GM19324 (cell line): ENCODE measurements around the gene EXOC4.
"Not testable (repeated sequence)": the region's sequence is repeated elsewhere in the genome, so short reads cannot be mapped to it uniquely, and the experiment has no call there.

Experiments
- ATAC-seq: cut with Tn5 transposase; IDR thresholded peaks from one replicate; pipeline ENCODE4 v1.9.1; 2021; ENCODE audit warnings: mild to moderate bottlenecking, moderate library complexity; ENCODE audit not compliant: unreplicated experiment, low FRiP score

Gene EXOC4

GRCh38 chr7:133252858-133253518 is at the start of gene EXOC4:
EXOC4 (plus strand) TSS chr7:133253078.
- ATAC-seq = peak; percentile 98

GRCh38 chr7:133203490-133203889 is 49.4 kb upstream of the EXOC4 start:
- ATAC-seq = no peak

- ATAC-seq = no peak
Observed at GRCh38 chr7:133207687-133208086, 45.2 kb upstream of the EXOC4 start.

- ATAC-seq = not testable (repeated sequence)
Observed at GRCh38 chr7:133210817-133211216, 42.1 kb upstream of the EXOC4 start.

- ATAC-seq = not testable (repeated sequence)
Observed at GRCh38 chr7:133213772-133214171, 39.1 kb upstream of the EXOC4 start.

GRCh38 chr7:133217773-133218172 is 35.1 kb upstream of the EXOC4 start:
- ATAC-seq = no peak

GRCh38 chr7:133230591-133231194 is 22.2 kb upstream of the EXOC4 start:
- ATAC-seq = no peak

GRCh38 chr7:133233142-133233541 is 19.7 kb upstream of the EXOC4 start:
- ATAC-seq = no peak

GRCh38 chr7:133234961-133235875 is 17.7 kb upstream of the EXOC4 start:
- ATAC-seq = no peak

GRCh38 chr7:133237545-133237944 is 15.3 kb upstream of the EXOC4 start:
- ATAC-seq = no peak

GRCh38 chr7:133240302-133240701 is 12.6 kb upstream of the EXOC4 start:
- no peak for ATAC-seq

- ATAC-seq = no peak
Observed at GRCh38 chr7:133246558-133246957, 6.3 kb upstream of the EXOC4 start.

GRCh38 chr7:133248901-133249300 is 4.0 kb upstream of the EXOC4 start:
- no peak for ATAC-seq

GRCh38 chr7:133252506-133252857 is 396 bp upstream of the EXOC4 start:
- no peak for ATAC-seq

- no peak for ATAC-seq
Observed at GRCh38 chr7:133253519-133253875, 619 bp downstream of the EXOC4 start.

- no peak for ATAC-seq
Observed at GRCh38 chr7:133255486-133255885, 2.6 kb downstream of the EXOC4 start.

GRCh38 chr7:133258174-133258573 is 5.3 kb downstream of the EXOC4 start:
- no peak for ATAC-seq

- ATAC-seq = no peak
Observed at GRCh38 chr7:133265821-133266220, 12.9 kb downstream of the EXOC4 start.

GRCh38 chr7:133268355-133268754 is 15.5 kb downstream of the EXOC4 start:
- no peak for ATAC-seq

GRCh38 chr7:133272336-133272735 is 19.5 kb downstream of the EXOC4 start:
- ATAC-seq = no peak

GRCh38 chr7:133273227-133273626 is 20.3 kb downstream of the EXOC4 start:
- no peak for ATAC-seq
